COR-L47 (cell line): ENCODE measurements around the gene DPY19L2.
"Not testable (repeated sequence)": the region's sequence is repeated elsewhere in the genome, so short reads cannot be mapped to it uniquely, and the experiment has no call there.

Experiments used
- DNase-seq: peaks from one replicate; lab custom pipeline; 2025; lab: John Stamatoyannopoulos, UW

The DPY19L2 gene

DNA sequence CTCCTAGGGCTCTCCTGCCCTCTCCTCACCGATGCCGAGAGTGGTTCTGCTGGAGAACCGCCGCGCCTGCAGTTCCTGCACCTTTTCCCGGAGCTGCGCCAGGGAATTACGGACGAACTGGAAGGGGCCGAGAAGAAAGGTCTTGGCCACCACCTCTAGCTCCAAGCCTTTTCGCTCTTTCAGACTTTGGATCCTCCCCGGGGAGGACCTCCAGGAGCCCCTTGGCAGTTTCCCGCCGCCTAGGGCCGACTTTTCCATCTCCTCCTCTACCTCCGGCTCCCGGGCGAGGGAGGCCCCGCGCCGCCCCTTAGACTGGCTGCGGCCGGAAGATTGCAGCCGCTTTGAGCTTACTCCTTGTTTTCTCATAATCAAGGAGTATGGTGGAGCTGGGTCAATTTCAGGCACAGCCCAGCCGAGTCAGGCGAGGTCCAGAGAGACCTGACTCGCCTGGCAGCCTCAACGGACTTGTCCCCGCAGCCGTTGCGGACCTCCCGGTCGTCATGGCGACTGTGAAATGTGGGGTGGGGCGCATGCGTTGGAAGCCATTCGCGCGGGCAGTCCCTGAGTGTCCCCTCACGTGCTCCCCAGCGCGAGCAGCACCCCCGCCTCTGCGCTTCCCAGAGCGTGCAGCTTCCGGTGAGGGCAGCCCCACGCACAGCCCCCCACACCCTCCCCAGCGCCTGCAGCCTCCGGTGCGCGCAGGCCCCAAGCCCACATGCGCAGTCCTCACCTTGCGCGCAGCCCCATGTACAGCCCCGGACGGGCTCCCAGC lies at the start of gene DPY19L2:
Gene DPY19L2 (minus strand): TSS at position 466 of the 772 bp plus-strand sequence. CDS start 100 bp downstream, at position 366.
- DNase-seq = peak; percentile 93

DNA sequence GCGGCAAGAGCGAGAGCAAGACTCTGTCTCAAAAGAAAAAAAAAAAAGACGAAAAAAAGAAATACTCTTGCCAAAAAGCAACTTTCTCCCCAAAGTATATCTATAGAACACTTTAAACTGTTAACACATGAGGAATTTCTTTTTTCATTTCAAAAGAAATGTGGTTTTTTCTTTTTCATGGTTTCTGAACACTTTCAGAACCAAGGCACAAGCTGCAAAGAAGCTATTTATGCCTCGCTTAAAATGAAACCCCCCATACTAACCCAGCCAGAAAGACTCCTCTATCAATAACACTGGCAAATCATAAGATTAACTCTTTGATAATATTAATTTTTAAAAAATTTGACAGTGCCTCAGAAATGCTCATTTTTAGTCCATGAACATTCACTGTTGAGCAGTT lies 48.6 kb upstream of the DPY19L2 start:
- DNase-seq = not testable (repeated sequence)

- DNase-seq = not testable (repeated sequence)
These were observed 46.9 kb upstream of the DPY19L2 start for GRCh38 chr12:63715107-63715625.

- not testable (repeated sequence) for DNase-seq
These were observed 46.1 kb upstream of the DPY19L2 start for GRCh38 chr12:63714409-63714808.

- DNase-seq = not testable (repeated sequence)
These were observed 45.4 kb upstream of the DPY19L2 start for GRCh38 chr12:63713681-63714075.

DNA sequence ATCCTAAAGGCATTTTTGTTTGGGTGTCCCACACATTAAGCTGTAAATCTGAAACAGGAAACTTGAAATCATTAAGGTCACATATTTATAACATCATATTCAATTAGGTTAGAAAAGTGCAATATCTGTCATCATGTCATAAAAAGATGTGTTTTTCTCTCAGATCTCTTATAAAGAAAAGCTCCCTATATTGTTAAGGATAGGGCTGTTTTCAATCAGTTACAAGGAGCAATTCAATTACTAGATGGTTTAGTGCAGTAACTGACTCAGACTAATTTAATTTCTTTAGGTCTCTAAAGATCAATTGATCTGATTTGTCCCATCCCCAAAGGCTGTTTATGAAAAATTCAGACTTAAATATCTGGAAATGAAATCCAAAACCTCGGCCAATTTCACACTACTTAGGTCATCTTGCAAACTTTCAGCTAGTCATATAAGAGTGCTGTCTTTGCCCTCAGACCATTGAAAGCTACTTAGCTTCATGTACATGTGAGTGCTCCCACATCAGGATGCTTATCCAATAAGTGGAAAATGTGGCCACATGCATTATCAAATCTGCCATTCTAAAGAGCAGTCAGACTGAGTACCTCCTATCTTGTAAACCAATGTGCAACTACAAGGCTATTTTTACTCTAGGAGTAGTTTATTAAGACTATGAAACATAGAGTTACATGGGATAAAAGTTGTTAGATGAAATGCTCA lies 44.8 kb upstream of the DPY19L2 start:
- DNase-seq = not testable (repeated sequence)

DNA sequence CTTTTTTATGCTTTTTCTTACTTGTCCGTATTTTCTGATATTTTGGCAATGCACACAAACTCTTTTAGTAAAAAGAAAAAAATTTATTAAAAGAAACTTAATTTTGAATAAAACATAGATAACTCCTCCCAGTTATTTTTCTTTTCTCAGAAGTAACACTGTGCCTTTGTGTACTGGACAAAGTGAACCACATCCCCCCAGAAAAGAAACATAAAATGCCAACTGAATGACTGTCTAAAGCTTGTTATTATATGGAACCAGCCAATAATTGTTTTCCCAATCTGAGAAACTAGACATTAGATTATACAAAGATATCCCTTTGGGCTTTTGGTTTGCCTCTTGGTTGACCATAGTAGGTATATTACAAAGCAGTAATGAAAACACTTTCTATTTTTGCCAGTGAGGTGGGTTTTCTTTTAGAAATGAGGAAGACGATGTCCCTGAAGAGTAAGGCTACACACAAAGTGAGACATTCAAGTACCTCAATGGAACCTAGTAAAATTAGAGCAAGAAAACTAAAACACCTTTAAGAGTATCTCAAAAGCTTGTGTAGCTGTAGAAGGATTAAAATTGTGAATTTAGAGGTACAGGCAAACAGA lies 44.2 kb upstream of the DPY19L2 start:
- not testable (repeated sequence) for DNase-seq

DNA sequence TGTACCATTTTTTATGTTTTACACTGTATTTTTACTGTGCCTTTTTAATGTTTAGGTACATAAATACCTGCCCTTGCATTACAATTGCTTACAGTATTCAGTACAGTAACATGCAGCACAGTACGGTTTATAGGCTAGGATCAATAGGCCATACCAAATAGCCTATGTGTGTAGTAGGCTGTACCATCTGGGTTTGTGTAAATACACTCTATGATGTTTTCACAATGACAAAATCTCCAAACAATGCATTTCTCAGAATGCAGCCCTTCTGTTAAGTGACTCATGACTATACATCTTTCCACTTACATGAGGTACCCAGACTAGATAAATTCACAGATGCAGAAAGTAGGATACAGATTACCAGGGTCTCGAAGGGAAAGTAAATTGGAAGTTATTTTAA lies 43.0 kb upstream of the DPY19L2 start:
- not testable (repeated sequence) for DNase-seq

- no peak for DNase-seq
These were observed 38.0 kb upstream of the DPY19L2 start for GRCh38 chr12:63706336-63706735.

DNA sequence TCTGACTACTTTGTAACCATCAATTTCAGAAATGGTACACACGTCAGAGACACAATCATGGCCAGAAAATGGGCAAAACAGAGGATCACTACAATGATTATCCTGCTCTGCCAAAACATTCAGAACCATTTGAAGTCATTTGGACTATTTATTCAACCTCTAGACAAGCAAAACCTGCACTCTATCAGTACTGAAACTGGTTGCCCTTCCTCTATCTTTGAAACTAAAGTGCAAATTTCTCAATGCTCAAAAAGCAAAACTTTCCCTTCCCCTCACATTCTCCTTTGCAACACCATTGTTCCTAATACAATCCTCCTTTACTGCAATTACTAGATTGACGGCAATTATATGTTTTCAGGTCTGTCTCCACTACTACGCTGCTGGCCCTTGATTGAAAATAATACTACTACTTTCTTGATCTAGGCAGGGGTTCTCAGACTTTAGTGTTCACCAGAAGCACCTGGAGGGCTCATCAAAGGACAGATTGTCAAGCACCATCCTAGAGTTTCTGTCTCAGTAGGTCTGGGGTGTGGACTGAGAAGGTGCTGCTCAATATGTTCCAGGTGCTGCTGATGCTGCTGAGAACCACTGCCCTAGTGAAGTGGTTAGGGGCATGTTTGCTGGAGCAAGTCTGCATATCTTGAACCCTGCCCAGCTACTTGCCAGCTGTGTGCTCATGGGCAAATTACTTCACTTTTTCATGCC lies 31.5 kb upstream of the DPY19L2 start:
- DNase-seq = not testable (repeated sequence)

GRCh38 chr12:63699011-63699410 lies 30.7 kb upstream of the DPY19L2 start:
- DNase-seq = not testable (repeated sequence)

DNA sequence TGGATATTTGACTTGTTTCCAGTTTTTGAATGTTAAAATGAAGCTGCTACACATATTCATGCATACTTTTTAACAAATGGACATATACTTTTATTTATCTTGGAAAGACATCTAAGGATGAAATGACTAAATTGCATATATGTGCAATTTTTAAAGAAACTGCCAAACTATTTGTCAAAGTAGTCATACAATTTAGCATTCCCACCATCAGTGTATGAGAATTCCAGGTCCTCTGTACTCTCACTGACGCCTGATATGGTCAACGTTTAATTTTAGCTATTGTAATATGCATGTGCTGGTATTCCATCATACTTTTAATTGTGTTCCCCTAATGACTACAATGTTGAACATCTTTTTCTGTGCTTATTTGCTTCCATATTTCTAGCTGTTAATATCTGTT lies 22.5 kb upstream of the DPY19L2 start:
- DNase-seq = not testable (repeated sequence)

DNA sequence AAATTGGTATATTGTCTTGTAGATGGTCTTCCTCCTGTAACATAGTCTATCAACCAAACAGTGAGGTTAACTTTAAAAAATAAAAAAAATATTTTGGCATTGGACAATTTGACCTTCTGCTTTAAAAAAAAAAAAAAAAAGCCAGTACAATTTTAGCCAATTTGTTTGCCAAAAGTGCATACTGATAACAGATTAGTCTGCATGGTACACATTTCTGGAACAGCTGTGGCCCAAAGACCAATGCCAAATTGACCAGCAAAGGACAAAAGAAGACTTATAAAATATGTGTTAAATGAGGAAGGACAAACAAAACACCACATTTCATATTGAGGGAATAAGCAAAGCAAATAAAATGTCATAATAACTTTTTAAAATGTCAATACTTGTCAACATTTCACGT lies 20.8 kb upstream of the DPY19L2 start:
- DNase-seq = not testable (repeated sequence)

DNA sequence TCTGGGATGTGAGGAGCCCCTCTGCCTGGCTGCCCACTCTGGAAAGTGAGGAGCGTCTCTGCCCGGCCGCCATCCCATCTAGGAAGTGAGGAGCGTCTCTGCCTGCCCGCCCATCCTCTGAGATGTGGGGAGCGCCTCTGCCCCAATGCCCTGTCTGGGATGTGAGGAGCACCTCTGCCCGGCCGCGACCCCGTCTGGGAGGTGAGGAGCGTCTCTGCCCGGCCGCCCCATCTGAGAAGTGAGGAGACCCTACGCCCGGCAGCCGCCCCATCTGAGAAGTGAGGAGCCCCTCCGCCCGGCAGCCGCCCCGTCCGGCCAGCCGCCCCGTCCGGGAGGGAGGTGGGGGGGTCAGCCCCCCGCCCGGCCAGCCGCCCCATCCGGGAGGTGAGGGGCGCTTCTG lies 18.3 kb upstream of the DPY19L2 start:
- not testable (repeated sequence) for DNase-seq

DNA sequence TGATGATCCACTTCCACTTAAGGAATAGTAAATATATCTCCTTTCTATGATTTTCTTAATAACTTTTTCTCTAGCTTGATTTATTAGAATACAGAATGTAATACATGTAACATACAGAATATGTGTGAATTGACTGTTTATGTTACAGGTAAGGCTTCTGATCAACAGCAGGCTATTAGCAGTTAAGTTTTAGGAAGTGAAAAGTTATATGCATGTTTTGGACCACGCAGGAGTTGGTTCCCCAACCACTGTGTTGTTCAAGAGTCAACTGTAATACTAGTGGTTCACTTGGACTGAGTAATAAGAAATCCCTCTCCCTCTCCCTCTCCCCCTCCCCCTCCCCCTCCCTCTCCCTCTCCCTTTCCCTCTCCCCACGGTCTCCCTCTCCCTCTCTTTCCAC lies 17.5 kb upstream of the DPY19L2 start:
- not testable (repeated sequence) for DNase-seq

- not testable (repeated sequence) for DNase-seq
These were observed 14.3 kb upstream of the DPY19L2 start for GRCh38 chr12:63682617-63683016.

- not testable (repeated sequence) for DNase-seq
These were observed 12.5 kb upstream of the DPY19L2 start for GRCh38 chr12:63680758-63681157.

- DNase-seq = not testable (repeated sequence)
These were observed 4.3 kb upstream of the DPY19L2 start for GRCh38 chr12:63672550-63672949.

DNA sequence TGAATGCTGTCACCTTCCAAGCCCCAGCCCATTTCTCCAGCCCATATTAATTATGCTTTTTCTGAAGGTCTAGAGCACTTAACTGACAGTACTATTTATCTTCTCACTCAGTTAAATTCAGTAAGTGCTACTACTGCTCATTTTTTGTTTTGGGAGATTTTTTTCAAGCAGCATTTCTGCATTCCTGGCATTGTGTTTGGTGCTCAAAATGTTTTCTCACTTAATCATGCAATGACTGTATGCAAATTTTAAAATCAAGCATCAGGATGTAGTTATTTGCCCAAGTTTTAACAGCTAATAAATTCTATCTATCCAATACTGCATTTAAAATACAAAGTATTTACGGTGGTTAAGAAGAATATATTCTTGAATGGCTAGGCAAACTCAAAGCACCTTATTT lies 1.6 kb upstream of the DPY19L2 start:
- not testable (repeated sequence) for DNase-seq

- DNase-seq = not testable (repeated sequence)
These were observed 1.1 kb upstream of the DPY19L2 start for GRCh38 chr12:63669427-63669826.

DNA sequence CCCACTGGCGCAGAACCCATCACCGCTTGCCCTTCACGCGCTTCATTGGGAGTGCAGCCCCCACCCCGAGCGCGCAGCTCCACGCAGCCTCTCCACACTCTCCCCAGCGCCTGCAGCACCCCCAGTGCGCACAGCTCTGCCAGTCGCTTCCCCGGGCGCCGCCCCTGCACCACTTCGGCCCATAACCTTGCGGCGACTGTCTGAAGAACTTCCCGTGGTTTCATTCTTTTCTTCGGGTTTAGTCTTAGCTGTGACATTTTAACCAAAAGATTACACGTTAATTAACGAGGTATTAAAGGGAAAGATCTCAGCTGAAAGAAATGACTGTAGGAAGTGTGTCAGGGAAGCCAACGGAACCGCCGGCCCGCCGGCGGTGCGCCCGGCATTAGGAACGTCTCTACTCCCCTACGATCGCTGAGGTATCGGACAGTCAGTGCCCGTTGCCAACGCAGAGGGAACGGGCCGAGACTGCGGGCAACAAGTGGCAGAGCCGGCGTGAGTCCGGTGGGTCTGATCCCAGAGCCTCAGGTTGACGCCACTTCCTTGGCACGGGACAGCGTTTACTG lies 590 bp upstream of the DPY19L2 start:
- not testable (repeated sequence) for DNase-seq
